Measurements from ENCODE around the gene BCKDK.

- TF ChIP-seq EZH2 (IDR thresholded peaks at IDR 0.05) (no peak), POLR2AphosphoS5 (IDR thresholded peaks at IDR 0.05; ENCODE audit: borderline replicate concordance, low read depth, low read length) (no peak)
Measured at GRCh38 chr16:31107465-31107867, 720 bp upstream of the BCKDK start.
